ENCODE results near the gene EFNA1. TPM values are rescaled to one million over a fixed set of nuclear protein-coding genes. Genes with fewer than 3 reads are reported as not detected.
A peak's percentile ranks its signal among the peaks of the same experiment; 100 is the strongest.

The EFNA1 gene
- total and polyA plus RNA-seq, 2 of the 13 experiments (the other 11 are each of a cell fraction or from before 2014, with no cell fraction given) = 81.8 to 874 TPM

DNA sequence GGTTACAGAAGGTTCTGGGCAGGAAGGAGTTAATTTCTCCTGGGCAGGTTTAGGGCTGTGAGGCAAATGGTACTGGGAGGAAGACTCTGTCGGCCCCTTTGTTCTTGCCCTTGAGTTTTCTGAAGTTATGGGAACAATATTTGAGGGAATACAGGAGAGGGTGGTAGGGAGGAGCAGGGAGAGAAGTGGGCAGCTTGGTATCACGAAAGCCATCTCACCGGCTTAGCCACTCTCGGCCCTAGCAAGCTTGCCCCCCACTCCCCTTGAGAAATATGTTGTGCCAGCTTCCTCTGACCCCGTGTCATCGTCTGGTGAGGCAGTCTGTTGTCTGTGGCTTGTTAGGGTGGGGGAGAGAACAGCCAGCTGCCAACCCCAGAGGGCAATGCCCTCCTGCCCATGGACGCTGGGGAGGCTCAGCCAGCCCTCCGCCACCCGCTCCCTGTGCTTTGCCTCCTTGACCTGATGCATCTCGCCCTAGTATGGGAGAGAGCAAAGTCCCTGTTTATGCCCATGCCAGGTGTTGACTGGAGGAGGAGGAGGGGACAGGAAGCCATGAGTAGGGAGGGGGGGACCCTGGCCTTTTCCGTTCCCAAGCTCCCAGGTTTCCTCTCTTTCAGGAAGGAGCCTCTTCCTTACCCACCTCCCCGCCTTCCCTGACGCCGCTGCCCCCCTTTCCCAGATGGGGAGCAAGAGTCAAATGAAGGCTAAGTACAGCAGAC, 1.2 kb downstream of the EFNA1 start (continued):
- peak; percentile 84; the same call in 1 of the 2 replicates for TF ChIP-seq ZBTB20 (CRISPR knock-in tag; IDR thresholded peaks at IDR 0.05; ENCODE audit: borderline replicate concordance, low read depth)
- peak; percentile 82; the same call in 1 of the 2 replicates for TF ChIP-seq ZSCAN21 (CRISPR knock-in tag; IDR thresholded peaks at IDR 0.05; ENCODE audit: borderline replicate concordance)
- TF ChIP-seq HNRNPLL (IDR thresholded peaks at IDR 0.05; ENCODE audit: low read depth, low read length, poor library complexity, severe bottlenecking) = no peak
- TF ChIP-seq REPIN1 (CRISPR knock-in tag; IDR thresholded peaks at IDR 0.05; ENCODE audit: borderline replicate concordance, low read depth) = no peak; the same call in 1 of the 2 replicates
- no peak for TF ChIP-seq SNAI1 (CRISPR knock-in tag; IDR thresholded peaks at IDR 0.05; ENCODE audit: borderline replicate concordance)
- no peak for TF ChIP-seq CEBPG (CRISPR knock-in tag; IDR thresholded peaks at IDR 0.05)
- TF ChIP-seq ETV6 (CRISPR knock-in tag; conservative IDR thresholded peaks at IDR 0.05) = 0 out of 2 replicates have a peak, but pooled peaks have one; percentile 71
- TF ChIP-seq YEATS4 (CRISPR knock-in tag; IDR thresholded peaks at IDR 0.05; ENCODE audit: borderline replicate concordance) = no peak
- peak; percentile 99 for TF ChIP-seq HNRNPL (IDR thresholded peaks at IDR 0.05; ENCODE audit: low read depth, low read length)
- TF ChIP-seq POGZ (CRISPR knock-in tag; IDR thresholded peaks at IDR 0.05) = peak; percentile 47; the same call in 1 of the 2 replicates
- no peak for TF ChIP-seq SCMH1 (CRISPR knock-in tag; IDR thresholded peaks at IDR 0.05; ENCODE audit: borderline replicate concordance)
- TF ChIP-seq, protein P1, sequence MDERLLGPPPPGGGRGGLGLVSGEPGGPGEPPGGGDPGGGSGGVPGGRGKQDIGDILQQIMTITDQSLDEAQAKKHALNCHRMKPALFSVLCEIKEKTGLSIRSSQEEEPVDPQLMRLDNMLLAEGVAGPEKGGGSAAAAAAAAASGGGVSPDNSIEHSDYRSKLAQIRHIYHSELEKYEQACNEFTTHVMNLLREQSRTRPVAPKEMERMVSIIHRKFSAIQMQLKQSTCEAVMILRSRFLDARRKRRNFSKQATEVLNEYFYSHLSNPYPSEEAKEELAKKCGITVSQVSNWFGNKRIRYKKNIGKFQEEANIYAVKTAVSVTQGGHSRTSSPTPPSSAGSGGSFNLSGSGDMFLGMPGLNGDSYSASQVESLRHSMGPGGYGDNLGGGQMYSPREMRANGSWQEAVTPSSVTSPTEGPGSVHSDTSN (CRISPR knock-in tag; IDR thresholded peaks at IDR 0.05) = no peak
- TF ChIP-seq, protein P2, sequence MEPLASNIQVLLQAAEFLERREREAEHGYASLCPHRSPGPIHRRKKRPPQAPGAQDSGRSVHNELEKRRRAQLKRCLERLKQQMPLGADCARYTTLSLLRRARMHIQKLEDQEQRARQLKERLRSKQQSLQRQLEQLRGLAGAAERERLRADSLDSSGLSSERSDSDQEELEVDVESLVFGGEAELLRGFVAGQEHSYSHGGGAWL (CRISPR knock-in tag; IDR thresholded peaks at IDR 0.05) = no peak
- peak; percentile 96 for TF ChIP-seq HNF4A (CRISPR knock-in tag; IDR thresholded peaks at IDR 0.05)
- TF ChIP-seq HIVEP1 (CRISPR knock-in tag; IDR thresholded peaks at IDR 0.05) = peak; percentile 68; the same call in 1 of the 2 replicates
- TF ChIP-seq SOX5 (CRISPR knock-in tag; IDR thresholded peaks at IDR 0.05; ENCODE audit: borderline replicate concordance) = peak; percentile 69
- TF ChIP-seq KLF11 (CRISPR knock-in tag; IDR thresholded peaks at IDR 0.05) = no peak
- peak; percentile 59 for TF ChIP-seq ELF1 (CRISPR knock-in tag; IDR thresholded peaks at IDR 0.05)
- TF ChIP-seq NKX3-1 (CRISPR knock-in tag; IDR thresholded peaks at IDR 0.05) = no peak
- TF ChIP-seq ZNF567 (CRISPR knock-in tag; IDR thresholded peaks at IDR 0.05; ENCODE audit: borderline replicate concordance) = peak; percentile 78; the same call in 1 of the 2 replicates
- TF ChIP-seq LCORL (IDR thresholded peaks at IDR 0.05) = no peak
- peak; percentile 74; the same call in 1 of the 2 replicates for TF ChIP-seq LCORL (CRISPR knock-in tag; IDR thresholded peaks at IDR 0.05)
- TF ChIP-seq, protein P3, sequence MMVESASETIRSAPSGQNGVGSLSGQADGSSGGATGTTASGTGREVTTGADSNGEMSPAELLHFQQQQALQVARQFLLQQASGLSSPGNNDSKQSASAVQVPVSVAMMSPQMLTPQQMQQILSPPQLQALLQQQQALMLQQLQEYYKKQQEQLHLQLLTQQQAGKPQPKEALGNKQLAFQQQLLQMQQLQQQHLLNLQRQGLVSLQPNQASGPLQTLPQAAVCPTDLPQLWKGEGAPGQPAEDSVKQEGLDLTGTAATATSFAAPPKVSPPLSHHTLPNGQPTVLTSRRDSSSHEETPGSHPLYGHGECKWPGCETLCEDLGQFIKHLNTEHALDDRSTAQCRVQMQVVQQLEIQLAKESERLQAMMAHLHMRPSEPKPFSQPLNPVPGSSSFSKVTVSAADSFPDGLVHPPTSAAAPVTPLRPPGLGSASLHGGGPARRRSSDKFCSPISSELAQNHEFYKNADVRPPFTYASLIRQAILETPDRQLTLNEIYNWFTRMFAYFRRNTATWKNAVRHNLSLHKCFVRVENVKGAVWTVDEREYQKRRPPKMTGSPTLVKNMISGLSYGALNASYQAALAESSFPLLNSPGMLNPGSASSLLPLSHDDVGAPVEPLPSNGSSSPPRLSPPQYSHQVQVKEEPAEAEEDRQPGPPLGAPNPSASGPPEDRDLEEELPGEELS (CRISPR knock-in tag; IDR thresholded peaks at IDR 0.05) = peak; percentile 97
- TF ChIP-seq ZNF672 (CRISPR knock-in tag; IDR thresholded peaks at IDR 0.05) = no peak

Measured in HepG2 (cell line).